Lower leg skin (tissue), 3 donors: Measurements from ENCODE around the gene NRAS.

Experiments used
- CTCF ChIP-seq, 3 donors: fragments of 450-650 bp; IDR thresholded peaks; one replicate each; pipeline ENCODE4 v1.5.1; 2016; ENCODE audit warnings: antibody characterized with exemption in 3 of 3, mild to moderate bottlenecking in 3 of 3, moderate library complexity in 2 of 3
- POLR2A ChIP-seq, 2 donors: fragments of 450-650 bp; IDR thresholded peaks; one replicate each; pipeline ENCODE4 v1.6.1; 2016 to 2017; ENCODE audit warnings: antibody characterized with exemption in 2 of 2, mild to moderate bottlenecking in 1 of 2, moderate library complexity in 1 of 2

GRCh38 chr1:114723915-114724314 is 7.3 kb upstream of the NRAS start:
- TF ChIP-seq CTCF (IDR thresholded peaks at IDR 0.05) (no peak), POLR2A (IDR thresholded peaks at IDR 0.05) (no peak)
